PFSK-1 (cell line): Measurements from ENCODE around the gene TPX2.

Source experiments
- FOXP2 ChIP-seq: optimal IDR thresholded peaks from 2 replicates; pipeline ENCODE3; 2011; ENCODE audit warnings: borderline replicate concordance, control low read depth, inconsistent platforms; ENCODE audit not compliant: insufficient read depth; ENCODE audit errors: extremely low read length, extremely low read depth
- POLR2AphosphoS5 ChIP-seq: IDR thresholded peaks from 2 replicates; pipeline ENCODE4 v1.6.1; 2012; ENCODE audit warnings: low read depth, mild to moderate bottlenecking, control low read depth, low read length, moderate library complexity
- SIN3A ChIP-seq: IDR thresholded peaks from 2 replicates; pipeline ENCODE4 v1.6.1; 2012; ENCODE audit warnings: mild to moderate bottlenecking, low read length, moderate library complexity, borderline replicate concordance; ENCODE audit not compliant: insufficient read depth
- TAF1 ChIP-seq: IDR thresholded peaks from 2 replicates; pipeline ENCODE4 v1.6.1; 2012; ENCODE audit warnings: low read length, control low read depth, borderline replicate concordance; ENCODE audit not compliant: insufficient read depth
- TF ChIP-seq, protein P1 (sequence below), 2 experiments: IDR thresholded peaks; 2 replicates each; pipeline versions ENCODE4 v1.6.1 to v1.8.0; 2011 to 2012; ENCODE audit warnings: low read depth in 2 of 2, low read length in 2 of 2, control low read depth in 1 of 2, inconsistent platforms in 1 of 2, mild to moderate bottlenecking in 1 of 2, moderate library complexity in 1 of 2; ENCODE audit not compliant: insufficient read depth in 1 of 2

TPX2 gene

DNA sequence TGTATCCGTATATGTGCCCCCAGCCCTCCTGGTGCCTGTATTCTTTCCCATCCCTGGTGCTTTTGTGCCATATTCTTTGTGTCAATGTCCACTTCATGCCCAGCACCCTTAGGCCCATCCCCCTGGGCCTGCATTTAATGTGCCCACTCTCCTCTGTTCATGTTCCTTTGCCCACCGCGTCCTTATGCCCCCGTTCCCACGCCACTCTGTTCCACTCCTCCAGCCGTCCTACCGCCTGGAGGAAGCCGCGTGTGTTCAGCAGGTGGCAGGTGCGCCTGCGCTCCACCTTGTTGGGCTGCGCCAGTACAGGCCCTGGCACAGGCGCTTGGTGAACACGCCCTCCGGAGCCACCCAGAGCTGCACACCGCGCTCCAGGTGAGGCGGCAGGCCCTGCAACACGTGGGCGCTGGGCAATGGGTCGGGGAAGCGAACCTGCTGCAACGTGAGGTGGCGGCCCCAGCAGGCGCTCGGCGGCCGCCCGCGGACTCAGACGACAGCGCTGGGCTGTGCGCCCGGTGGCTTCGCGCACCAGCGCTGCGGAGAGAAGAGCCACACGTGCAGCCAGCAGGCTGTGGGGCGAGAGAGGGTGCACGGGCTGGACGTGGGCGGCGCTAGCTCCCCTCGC is 110.3 kb downstream of the TPX2 start:
- TF ChIP-seq TAF1 (no peak), SIN3A (no peak), FOXP2 (no peak), POLR2AphosphoS5 (no peak)
- TF ChIP-seq, protein P1, sequence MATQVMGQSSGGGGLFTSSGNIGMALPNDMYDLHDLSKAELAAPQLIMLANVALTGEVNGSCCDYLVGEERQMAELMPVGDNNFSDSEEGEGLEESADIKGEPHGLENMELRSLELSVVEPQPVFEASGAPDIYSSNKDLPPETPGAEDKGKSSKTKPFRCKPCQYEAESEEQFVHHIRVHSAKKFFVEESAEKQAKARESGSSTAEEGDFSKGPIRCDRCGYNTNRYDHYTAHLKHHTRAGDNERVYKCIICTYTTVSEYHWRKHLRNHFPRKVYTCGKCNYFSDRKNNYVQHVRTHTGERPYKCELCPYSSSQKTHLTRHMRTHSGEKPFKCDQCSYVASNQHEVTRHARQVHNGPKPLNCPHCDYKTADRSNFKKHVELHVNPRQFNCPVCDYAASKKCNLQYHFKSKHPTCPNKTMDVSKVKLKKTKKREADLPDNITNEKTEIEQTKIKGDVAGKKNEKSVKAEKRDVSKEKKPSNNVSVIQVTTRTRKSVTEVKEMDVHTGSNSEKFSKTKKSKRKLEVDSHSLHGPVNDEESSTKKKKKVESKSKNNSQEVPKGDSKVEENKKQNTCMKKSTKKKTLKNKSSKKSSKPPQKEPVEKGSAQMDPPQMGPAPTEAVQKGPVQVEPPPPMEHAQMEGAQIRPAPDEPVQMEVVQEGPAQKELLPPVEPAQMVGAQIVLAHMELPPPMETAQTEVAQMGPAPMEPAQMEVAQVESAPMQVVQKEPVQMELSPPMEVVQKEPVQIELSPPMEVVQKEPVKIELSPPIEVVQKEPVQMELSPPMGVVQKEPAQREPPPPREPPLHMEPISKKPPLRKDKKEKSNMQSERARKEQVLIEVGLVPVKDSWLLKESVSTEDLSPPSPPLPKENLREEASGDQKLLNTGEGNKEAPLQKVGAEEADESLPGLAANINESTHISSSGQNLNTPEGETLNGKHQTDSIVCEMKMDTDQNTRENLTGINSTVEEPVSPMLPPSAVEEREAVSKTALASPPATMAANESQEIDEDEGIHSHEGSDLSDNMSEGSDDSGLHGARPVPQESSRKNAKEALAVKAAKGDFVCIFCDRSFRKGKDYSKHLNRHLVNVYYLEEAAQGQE (IDR thresholded peaks at IDR 0.05; ENCODE audit: insufficient read depth in 1 of 2, low read depth in 2 of 2, low read length in 2 of 2), result no peak
